DMS79 treated with DMSO at 0.1 percent for 48 hours (cell line): Measurements from ENCODE around the gene IL1RAPL2.
"Not testable (repeated sequence)": the region's sequence is repeated elsewhere in the genome, so short reads cannot be mapped to it uniquely, and the experiment has no call there.

Experiments
- DNase-seq: peaks from one replicate; lab custom pipeline; 2025; lab: John Stamatoyannopoulos, UW

Gene IL1RAPL2

GRCh38 chrX:105803891-105804290 is 1237.9 kb downstream of the IL1RAPL2 start:
- DNase-seq, result no peak

- DNase-seq, result not testable (repeated sequence)
Observed at GRCh38 chrX:105805655-105806054, 1239.7 kb downstream of the IL1RAPL2 start.

- DNase-seq, result no peak
Observed at GRCh38 chrX:105816517-105816916, 1250.5 kb downstream of the IL1RAPL2 start.
